Measurements from ENCODE around the gene EFNA3. TPM values are rescaled to one million over a fixed set of nuclear protein-coding genes. Genes with fewer than 3 reads are reported as not detected.
A peak's percentile ranks its signal among the peaks of the same experiment; 100 is the strongest.

EFNA3 gene
- total RNA-seq, 1 donor from 2014 or later = 1.0 TPM

GRCh38 chr1:155082301-155083051 lies 3.8 kb downstream of the EFNA3 start:
- no peak overlapping the region for H3K27ac ChIP-seq
- H3K4me1 ChIP-seq = peaks cover 66% of the 10 kb centered on the region
- peaks cover 56% of the 10 kb centered on the region for H3K27me3 ChIP-seq (ENCODE audit: low read depth)
- ATAC-seq (no peak), DNase-seq (no peak)
- intact Hi-C loops (cut with DNase I) = no loop called here
- no peaks in the 10 kb centered on the region for H3K36me3 ChIP-seq
- no peaks in the 10 kb centered on the region for H3K9me3 ChIP-seq
- no peak for TF ChIP-seq CTCF (IDR thresholded peaks at IDR 0.05)
- peak overlapping the region; percentile 38 for H3K4me3 ChIP-seq

GRCh38 chr1:155083052-155083541 lies 4.5 kb downstream of the EFNA3 start:
- Histone ChIP-seq H3K36me3 (no peaks in the 10 kb centered on the region), H3K4me1 (peaks cover 66% of the 10 kb centered on the region), H3K27ac (no peak overlapping the region), H3K4me3 (no peak overlapping the region), H3K9me3 (no peaks in the 10 kb centered on the region), H3K27me3 (ENCODE audit: low read depth) (peaks cover 56% of the 10 kb centered on the region)
- intact Hi-C loops (cut with DNase I) = no loop called here
- DNase-seq (no peak), ATAC-seq (no peak)
- no peak for TF ChIP-seq CTCF (IDR thresholded peaks at IDR 0.05)

- no peak for DNase-seq
- Histone ChIP-seq H3K4me1 (peaks cover 62% of the 10 kb centered on the region), H3K27ac (no peak overlapping the region)
Observed at GRCh38 chr1:155083865-155084721, 5.5 kb downstream of the EFNA3 start.

GRCh38 chr1:155084722-155085503 lies 6.3 kb downstream of the EFNA3 start:
- Histone ChIP-seq H3K27ac (peak overlapping the region; percentile 85), H3K4me1 (peaks cover 54% of the 10 kb centered on the region)
- DNase-seq = peak; percentile 97

More at GRCh38 chr1:155083865-155084721, 5.5 kb downstream of the EFNA3 start:
- ATAC-seq = no peak
- Histone ChIP-seq H3K4me3 (peak overlapping the region; percentile 94), H3K27me3 (ENCODE audit: low read depth) (peaks cover 54% of the 10 kb centered on the region), H3K9me3 (no peaks in the 10 kb centered on the region), H3K36me3 (no peaks in the 10 kb centered on the region)
- intact Hi-C loops (cut with DNase I) = no loop called here
- no peak for TF ChIP-seq CTCF (IDR thresholded peaks at IDR 0.05)

More at GRCh38 chr1:155084722-155085503, 6.3 kb downstream of the EFNA3 start:
- intact Hi-C loops (cut with DNase I) = no loop called here
- peak; percentile 90 for TF ChIP-seq CTCF (IDR thresholded peaks at IDR 0.05)
- Histone ChIP-seq H3K27me3 (ENCODE audit: low read depth) (peaks cover 46% of the 10 kb centered on the region), H3K9me3 (no peaks in the 10 kb centered on the region), H3K4me3 (peak overlapping the region; percentile 94), H3K36me3 (no peaks in the 10 kb centered on the region)
- ATAC-seq = peak; percentile 93 to 95

Measured in lower lobe of right lung (tissue), 2 donors.